CD4-positive, alpha-beta T cell treated with Interleukin-10 for 1 hour (primary cell): ENCODE measurements around the gene EDN3.

Experiments used
- DNase-seq: peaks from one replicate; pipeline ENCODE4 v3.0.0-alpha.2; 2020

Gene EDN3, protein sequence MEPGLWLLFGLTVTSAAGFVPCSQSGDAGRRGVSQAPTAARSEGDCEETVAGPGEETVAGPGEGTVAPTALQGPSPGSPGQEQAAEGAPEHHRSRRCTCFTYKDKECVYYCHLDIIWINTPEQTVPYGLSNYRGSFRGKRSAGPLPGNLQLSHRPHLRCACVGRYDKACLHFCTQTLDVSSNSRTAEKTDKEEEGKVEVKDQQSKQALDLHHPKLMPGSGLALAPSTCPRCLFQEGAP

DNA sequence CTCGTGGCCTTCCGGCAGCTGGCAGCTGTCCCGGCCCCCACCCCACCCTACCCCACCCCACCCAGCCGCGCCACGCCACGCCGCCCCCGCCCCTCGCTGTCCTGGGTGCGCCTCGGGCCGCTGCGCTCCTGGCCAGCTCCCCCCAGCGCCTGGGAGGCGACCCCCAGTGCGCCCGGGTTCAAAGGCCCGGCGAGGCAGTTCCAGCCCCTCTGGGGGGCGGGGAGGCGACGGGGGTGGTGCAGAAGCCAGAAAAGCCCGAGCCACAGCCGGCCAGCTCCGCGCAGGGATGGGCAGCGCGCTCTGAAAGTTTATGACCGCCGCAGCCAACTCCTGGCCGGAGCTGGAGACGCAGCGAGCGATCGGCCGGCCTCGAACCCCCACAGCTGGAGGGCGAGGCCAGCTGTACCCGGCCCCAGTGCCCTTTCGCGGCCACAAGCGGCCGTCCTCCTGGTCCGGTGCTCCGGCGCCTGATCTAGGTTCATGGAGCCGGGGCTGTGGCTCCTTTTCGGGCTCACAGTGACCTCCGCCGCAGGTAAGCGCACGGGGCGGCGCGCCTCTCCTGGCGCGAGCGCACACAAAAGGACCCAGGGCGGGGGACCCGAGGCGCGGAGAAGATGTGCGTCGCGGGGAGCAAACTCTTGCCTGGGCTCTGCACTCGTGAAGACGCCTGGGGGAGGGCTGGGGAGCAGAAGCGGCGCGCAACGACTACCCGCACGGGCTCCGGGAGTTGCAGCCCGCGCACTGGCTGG is at the start of gene EDN3:
Gene EDN3 (plus strand): TSS at position 279 of the 749 bp plus-strand sequence. CDS start 202 bp downstream, at position 481.
- no peak for DNase-seq

DNA sequence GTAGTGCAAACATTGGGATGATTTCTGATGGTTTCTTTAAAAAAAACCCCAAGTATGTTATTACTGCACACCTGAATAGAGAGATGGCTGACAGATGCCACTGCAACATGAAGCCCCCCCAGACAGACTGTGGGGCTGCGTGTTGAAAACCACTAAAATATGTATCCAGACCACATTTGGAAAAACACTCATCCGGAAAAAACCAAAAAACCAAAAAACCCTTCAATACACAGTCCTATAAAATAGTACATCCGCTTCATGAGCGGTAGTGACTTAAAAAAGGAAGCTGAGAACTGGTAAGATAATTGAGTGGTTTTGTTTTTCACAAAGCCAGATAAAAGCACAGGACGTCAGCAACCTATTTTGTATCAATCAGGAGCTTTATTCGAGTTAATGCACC is 47.1 kb upstream of the EDN3 start:
- peak; percentile 49 for DNase-seq

DNA sequence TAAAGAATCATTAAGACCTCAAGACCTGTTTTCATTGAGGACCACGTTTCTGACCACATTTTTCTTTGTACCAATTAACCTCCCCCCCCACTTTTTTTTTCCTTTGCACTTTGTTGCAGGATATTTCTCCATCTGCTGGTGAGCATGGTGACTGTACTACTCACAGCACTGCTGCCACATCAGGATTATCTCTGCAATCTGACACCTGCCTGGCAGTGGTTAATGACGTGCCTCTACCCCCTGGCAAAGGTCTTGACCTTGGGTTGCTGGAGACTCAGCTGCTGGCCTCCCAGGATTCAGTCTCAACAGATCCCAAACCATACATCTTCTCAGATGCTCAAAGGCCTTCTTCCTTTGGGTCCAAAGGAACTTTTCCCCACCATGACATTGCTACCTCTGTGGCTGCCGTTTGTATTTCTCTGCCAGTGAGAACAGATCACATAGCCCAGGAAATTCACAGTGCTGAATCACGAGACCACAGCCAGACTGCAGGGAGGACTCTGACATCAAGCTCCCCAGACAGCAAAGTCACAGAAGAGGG is 46.6 kb upstream of the EDN3 start:
- DNase-seq = peak; percentile 44

DNA sequence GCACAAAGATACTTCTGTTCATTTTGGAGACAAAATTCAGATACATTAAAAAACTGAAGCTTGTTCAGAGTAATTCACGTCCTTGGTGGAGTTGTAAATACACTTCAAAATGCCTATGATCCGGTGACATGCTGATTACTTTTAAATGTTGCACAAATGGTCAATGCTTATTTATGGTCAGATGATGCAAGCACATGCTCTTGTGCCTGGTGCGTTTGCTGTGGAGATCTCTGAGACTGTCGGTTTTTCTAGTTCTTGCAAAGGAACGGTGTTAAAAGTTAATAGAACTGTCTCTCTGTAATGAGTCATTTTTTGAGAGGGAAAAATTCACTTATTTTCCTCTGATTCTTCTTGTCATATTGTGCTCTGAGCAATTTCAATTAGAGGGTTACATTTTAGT is 45.2 kb upstream of the EDN3 start:
- DNase-seq = no peak

DNA sequence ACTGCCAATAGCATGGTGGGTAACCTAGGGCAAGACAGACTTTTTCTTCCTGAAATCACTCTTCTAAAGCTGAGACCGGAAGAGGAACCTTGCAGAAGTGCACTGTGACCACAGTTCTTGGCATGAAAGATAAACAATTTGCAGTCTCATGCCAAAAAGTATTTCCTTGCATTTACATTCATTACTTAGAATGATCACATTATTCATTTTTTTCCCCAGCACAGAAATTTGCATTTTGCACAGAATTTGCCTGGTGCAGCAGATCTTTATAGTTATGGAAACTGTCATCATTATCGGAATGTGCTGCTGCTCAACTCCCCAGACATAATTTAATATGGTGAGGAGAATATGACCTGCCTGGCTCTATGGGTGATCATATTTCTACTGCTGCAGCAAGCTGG is 42.2 kb upstream of the EDN3 start:
- no peak for DNase-seq

DNA sequence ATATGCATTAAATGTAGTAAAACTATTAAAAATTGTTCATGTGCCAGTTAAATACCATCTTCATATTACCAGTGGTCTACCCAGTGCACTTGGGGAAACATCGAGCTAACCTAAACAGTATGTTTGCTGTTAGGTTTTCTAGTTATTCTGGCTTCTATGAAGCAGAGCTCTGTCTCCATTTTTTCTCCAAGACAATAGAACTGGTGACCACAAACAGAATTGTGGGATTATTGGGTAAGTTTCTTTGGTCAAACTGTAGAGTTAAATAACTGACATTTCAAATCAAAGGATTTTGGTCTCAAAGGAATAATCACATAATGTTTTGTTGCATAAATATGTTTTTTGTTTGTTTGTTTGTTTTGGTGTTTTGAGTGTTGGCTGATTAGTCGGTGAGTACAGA is 40.5 kb upstream of the EDN3 start:
- DNase-seq = no peak

DNA sequence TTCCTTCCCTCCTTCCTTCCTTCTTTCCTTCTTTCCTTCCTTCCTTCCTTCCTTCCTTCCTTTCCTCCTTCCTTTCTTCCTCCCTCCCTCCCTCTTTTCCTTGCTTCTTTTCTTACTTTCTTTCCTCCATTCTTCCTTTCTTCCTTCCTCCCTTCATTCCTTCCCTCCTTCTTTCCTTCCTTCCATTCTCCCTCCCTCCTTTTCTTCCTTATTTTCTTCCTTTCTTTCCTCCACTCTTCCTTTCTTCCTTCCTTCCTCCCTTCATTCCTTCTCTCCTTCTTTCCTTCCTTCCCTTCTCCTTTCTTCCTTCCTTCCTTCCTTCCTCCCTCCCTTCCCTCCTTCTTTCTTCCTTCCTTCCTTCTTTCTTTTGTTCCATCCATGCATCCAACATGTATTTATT is 35.1 kb upstream of the EDN3 start:
- no peak for DNase-seq

DNA sequence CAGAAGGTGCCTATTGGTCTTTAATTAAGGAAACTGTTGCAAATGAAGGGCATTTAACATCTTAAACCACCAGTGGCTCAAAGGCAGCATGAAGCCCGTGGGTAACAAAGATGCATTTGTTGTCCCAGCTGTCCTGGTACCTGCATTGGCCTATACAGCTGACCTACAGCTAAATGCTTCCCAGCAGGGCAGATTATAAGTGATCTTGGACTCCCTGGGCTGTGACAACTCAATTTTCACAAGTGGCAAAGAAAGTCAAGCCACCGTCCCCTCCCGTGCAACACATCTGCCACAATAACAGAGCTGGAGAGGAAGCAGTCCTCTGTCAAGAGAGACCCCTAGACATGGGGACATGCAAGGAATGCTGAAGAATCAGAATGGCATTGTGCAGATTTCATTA is 31.5 kb upstream of the EDN3 start:
- DNase-seq = no peak

DNA sequence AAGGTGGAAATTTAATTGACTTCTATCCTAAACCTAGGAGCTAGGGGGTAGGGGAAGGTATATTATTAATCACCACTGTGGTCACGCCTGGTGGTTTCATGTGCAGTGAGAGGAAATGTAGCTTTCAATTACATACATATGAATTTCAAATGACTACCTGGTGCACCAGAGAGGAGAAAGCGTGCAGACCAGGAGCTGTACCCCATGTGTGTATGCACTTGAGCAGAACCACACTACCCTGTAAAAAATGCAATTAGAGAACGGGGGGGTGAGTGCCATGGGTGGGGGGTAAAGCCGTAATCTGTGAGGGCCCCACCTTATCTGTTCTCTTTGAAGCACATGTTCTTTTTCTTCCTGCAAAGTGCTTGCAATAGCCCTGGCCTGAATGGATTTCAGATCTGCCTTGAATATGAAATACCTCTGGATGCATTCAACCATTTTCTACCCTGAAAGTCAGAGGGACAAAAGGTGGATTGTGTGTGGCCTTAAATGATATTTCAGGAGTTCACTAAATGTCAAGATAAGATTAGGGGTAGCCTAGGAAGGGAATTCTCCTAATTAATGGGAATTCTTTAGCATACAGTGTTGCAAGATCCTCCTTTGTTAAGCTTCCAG is 30.9 kb upstream of the EDN3 start:
- no peak for DNase-seq

DNA sequence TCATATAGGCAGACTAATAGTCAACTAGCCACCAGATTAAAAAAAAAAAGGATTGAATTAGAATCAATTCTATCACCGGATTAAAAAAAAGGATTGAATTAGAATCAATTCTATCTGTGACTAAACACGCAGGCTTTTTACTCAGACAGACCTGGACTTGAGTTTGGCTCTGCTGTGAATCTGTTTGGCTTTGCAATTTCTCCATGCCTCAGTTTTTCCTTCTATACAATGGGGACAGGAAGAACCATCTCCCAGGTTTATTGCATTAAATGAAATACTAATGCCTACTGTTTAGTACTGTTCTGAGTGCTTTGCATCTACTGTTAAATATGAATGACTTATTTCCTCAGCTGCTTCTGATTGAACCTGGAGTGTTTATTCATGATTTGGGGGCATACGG is 30.0 kb upstream of the EDN3 start:
- no peak for DNase-seq

DNA sequence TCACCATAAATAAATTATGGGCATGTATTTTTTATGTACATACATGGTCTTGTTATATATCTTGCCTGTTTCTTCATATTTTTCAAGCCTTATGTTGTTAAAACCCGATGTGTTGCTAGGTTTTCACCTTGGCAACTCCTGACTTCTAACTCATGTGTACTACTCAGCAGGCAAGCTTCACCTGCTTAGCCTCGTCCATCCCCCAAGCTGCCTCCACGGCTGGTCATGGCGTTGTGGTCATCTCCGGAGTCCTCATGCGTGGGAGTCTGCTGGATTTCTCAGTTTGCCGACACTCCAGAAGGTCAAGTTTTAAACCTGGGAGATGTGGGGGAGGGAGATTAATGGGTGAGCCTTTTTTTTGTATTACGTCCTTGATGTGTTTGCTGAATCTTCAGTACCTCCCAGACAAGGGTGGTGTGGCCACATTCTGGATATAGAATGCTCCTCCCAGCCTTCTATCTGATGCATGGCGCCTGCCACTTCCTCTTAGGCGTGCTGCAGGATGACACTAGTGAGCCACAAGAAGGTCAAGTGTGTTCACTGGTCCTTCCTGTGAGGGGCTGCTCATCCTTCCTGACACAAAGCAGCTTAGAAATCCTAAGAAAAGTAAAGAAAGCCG is 26.6 kb upstream of the EDN3 start:
- no peak for DNase-seq

DNA sequence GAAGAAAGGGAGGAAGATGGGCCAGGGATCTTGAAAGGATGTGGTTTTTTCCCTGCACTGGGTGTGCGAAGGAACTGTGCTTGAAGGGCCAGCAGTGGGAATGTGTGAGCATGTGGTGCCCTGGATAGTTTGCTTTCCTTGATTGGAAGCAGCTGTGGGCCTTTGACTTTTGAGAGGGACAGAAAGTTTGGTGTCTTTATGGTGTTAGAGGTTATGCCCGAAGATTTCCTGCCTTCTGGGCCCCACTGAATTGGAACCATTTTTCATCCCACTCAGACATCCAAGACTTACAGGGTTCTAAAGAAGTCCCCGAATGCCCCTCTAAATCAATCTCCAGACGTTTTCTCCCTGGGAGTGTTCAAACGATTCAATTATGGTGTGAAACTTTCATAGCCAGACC is 23.5 kb upstream of the EDN3 start:
- no peak for DNase-seq

DNA sequence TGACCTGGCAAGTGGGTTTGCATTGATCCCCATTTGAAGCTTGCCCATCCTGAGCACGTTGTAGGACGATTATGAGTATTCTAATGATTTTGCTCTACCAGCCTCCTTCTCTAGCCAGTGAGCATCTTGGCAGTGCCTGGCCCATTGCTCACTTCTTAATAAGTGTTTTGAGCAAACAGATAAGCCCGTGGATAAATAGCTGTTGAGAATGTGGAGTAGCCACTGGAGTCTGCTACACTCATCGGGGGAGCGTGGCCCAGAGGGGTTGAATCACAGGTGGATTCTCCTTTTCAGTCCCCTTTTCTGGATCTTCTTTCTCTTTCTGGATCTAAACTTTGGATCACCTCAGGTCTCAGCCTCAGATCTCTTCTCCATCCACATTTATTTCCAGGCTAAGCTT is 15.9 kb upstream of the EDN3 start:
- DNase-seq = no peak

DNA sequence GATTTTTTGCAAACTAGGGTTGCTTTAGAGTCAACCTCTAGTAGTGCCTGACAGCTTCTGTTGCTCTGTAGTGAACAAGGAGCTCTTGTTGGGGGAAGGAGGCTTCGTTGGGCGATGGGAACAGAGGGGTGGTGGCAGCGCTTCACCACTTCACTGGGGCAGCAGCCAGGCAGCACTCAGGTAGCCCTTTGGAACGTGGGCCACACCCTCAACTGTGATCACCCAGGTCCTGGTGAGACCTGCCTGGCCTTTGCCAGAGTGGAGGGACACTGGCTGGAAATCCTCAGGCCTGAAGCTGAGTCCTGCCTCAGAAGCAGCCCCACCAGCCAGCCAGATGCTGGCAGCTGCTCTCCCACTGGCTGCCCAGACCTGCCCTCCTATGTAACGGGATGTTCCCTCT is 10.4 kb upstream of the EDN3 start:
- DNase-seq = no peak

DNA sequence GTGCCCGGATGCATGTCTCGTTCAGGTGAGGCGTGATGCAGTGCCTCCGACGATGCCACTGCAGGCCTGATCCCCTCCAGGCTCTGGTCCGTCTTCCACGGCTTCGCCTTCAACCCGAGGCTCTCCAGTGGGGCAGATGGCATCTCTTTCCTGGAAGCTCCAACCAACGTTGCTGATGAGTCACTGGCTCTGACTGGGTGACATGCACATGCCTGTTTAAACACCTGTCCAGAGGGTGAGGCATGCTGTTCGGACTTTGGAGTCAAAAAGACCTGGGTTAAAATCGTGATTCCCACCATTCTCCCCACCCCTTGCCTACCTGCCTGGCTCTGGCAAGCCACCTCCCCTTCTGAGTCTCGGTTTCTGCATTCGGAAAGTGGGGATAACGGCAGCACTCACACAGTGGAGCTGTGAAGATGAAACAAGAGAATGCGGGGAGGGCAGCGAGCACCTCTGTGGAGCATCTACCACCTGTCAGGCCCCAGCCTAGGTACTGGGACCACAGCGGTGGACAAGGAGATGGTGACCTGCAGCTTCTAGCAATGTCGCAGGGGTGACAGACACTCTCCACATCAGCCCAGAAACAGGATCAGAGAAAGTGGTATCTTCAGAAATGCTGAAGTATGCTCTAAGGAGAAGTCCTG is 8.5 kb upstream of the EDN3 start:
- no peak for DNase-seq

DNA sequence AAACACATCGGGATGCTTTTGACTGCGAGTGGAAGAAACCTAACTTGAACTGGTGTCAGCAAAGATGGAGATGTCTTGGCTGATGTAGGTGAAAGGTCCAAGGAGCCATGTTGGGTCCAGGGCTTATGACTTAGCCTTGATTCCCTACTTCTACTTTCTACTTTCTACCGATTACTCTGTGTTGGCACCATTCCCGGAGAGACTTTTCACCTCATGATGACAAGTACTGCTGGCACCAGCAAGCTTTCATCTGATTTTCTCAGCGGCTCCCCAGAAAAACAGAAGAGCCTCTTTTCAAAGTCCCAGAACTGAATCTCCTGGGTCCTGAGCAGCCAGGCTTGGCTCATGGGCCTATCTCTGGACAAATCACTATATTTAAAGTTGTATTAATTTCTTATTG is 4.9 kb upstream of the EDN3 start:
- DNase-seq = no peak

DNA sequence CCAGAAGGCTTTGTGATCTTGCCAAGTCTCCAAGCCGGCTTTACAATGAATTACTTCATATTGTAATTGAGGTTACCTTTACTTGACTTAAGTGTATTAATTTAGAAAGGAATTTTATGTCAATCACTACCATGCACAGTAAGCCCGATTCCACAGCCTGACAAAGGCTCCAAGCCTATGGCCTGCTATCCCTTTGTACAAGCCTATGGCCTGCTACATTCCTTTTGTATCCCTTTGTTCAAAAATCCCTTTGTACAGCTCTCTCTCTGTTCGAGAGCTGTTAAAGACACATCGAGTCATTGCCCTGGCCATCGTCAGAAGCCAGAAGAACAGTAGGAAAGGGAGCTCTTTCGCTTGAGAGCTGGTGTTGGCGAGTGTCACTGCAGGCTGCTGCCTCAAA is 2.7 kb upstream of the EDN3 start:
- DNase-seq = no peak

DNA sequence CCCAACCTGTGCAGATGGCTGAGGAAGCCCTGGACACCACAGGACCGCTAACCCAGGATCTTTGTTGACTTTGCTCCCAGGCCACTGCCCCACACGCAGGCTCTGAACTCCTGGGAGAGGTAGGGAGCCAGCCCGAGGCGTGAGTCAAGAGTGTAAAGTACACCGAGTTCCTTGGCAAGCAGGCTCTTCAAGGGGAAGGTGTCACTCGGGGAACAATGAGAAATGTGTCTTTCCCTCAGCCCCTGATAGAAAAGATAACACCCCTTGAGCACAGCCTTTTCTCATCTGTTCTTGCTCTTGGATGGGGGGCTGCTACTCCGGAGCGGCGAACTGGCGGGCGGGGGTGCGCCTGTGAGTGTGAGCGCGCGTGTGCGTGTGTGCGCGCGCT is 472 bp upstream of the EDN3 start:
- no peak for DNase-seq

DNA sequence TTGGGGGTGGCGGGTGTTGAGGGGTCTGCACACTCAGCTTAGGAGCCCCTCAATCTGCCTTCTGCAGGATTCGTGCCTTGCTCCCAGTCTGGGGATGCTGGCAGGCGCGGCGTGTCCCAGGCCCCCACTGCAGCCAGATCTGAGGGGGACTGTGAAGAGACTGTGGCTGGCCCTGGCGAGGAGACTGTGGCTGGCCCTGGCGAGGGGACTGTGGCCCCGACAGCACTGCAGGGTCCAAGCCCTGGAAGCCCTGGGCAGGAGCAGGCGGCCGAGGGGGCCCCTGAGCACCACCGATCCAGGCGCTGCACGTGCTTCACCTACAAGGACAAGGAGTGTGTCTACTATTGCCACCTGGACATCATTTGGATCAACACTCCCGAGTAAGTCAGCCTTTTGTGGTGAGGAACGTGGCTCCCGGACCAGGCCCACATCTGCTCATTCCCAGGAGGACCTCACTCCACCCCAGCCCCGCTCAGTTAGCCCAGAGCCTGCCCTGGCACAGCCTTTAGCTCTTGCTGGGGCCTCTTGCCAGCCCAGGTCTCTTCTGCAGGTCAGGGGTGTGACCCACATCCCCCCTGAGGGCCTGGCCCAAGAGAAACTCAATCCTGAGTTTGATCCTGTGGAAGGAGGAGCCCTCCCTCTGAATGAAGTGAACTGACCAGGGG is 1.1 kb downstream of the EDN3 start:
- DNase-seq = no peak

DNA sequence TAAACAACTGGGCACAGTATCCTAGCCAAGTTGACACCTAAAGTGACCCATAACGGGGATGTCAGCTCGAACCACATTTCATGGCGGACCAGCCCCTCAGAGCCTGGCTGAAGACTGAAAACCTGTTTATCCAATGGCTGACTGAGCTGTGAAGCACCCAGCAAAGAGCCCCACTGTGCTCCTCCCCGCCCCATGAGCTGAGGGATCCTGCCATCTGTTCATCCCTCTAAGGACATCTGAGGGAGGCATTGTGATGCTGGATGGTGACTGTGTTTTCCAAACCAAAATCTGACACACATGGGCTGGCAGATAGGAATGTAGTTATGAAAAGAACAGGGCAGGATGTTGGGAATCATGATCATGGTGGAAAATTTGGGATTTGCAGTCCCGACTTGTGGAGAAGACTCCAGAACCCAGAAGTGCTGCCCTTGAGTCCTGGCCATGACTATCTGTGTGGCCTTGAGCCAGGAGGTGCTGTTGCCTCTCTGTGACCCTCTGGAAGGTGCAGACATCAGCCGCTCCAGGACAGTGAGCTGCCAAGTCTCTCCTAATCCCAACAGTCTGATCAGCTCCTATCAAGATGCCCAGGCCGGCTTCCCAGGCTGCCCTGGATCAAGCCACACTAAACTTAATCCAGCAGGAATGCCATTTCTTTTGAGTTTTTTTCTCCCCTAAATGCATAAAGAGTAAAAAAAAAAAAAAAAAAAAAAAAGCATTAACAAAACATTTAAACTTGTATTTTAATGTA is 5.7 kb downstream of the EDN3 start:
- DNase-seq = no peak

DNA sequence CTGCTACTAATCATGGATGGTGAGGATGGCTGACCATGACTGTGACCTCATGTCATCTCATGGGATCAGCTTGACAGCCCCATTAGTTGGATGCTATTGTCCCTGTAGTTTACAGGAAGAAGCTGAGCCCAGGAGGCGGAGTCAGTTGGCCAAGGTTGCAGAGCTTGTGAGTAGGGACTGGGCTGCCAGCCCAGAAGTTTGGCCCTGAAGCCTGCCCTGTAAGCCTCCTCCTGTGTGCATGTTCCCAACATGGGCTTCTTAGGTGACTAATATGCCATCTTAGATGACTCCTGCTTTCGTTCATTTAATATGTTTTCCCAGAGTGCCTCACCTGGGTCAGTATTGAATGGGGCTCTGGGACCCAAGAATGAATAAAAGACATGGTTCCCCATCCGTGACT is 6.9 kb downstream of the EDN3 start:
- no peak for DNase-seq
